Inflammatory macrophage treated with lipopolysaccharide for 1 hour (primary cell): ENCODE measurements around the gene SMIM20.
"Not testable (repeated sequence)": the region's sequence is repeated elsewhere in the genome, so short reads cannot be mapped to it uniquely, and the experiment has no call there.

ENCODE experiments used
- DNase-seq, 2 donors: peaks; one replicate each; pipeline ENCODE4 v3.0.0-alpha.2; 2020 to 2022

Gene SMIM20

DNA sequence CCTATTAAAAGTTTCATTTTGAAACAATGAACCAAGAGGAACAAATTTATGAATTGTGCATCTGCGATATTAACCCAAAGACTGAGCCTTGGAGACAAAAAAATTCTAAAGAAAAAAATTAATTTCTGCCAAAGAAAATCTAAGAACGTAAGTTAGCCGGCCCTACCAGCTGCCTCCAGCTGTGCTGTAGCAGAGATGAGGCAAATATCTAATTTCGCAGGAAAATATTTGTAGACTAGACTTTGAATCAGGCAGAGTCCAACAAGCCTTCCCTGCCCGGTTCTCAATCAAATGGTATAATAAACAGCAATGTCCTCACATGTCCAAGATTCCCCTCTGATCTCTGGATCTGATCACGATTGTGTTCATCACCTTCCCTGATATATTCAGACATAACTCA is 21.2 kb upstream of the SMIM20 start:
- DNase-seq = no peak

DNA sequence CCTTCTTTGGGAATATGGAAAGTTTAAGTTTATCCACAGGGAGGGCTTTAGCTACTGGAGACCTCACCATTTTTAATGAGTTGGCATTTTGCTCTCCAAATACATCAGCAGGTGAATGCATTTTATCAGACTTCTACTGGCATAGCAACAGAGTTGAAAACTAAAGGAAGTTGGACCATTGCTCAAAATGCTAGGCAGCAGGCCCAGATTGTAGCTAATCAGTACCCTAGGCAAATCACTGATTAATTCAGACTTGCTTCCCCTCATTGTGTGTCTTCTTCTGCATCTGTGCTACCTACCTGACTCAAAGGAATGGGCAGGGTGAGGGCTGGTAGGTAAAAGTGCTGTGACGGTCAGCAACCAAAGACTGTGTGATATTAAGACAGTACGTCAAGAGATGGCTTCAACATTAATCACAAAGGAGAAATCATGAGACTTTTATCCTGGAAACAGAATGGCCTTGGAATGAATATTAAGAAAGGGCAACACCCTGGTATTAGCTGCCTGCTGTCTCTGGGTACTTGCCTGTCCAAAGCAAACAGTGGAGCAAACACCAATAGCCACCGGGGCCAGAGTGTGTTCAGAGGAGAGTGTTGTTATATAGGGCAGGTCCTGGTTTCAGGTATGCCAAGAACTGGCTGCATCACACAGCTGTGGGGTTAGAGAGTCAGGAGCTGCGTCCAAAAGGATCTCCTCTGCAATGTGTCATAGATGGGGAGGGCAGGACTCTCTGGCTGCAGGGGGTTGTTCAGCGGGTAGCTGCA is 17.1 kb upstream of the SMIM20 start:
- no peak for DNase-seq

DNA sequence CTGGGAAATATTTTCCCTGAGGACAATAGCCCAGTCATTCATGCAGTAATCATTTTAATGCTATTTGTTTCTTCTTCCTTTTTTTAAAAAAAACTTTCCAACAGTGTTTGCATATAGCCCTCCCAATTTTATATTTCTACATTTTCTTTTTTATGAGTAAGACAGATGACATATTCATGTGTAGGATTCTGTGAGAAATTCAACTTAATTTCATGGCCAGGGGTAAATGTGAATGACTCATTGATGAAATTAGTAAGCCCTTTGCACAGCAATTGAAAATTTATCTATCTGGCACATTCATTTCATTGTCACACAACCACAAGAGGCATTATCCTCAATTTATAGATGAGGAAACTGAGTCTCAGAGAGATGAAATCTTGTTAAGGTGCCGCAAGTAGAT is 13.7 kb upstream of the SMIM20 start:
- DNase-seq = no peak

DNA sequence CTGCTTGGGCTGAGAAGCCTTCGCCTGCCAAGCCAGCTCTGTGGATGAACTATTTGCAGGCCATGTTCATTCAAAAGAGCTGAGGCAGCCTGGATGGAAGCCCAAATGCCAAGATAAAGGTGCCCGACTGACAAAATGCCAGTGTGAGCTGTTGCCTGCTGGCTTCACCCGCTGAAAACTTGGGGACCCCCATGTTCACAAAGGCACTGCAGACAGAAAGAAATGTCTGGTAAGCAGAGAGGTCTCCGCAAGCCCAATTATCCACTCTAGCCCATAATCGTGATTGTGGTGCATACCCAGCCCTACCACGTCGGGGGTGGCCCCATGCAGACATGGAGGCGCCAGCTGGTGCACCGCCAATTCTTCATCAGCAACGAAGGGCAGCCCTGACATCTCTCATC is 13.0 kb upstream of the SMIM20 start:
- no peak for DNase-seq

DNA sequence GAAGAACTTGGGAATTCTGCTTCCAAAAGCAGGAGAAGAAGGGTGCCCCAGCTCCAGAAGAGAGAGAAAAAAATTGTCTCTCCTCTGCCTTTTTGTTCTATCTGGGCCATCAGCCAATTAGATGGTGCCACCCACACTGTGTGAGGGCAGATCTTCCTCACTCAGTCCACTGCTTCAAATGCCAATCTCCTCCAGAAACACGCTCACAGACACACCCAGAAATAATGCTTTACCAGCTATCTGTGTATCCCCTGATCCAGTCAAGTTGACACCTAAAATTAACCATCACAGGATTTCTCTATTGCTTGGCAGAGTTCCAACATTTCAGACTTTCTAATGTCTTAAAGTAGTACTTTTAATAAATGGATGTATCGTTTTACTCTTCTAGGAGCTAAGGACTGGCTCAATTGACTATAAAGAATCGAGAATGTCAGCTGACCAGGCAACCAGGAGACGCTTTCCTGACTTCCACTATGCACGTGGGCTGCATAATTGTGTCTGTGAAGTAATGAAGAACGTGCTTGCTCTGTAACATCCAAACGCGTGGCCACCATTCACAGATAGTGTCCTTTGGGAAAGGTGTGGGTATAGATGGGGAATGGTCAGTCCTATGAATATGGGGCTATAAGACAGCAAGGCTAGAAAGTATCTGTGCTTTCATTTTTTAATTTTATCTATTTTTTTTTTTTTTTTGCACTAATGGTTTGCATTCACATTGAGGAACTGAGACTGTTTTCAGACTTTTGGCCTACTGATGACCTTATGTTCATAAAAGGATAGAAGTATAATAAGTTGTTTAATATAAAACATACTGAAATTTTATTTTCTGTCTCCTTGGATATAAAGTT is 9.9 kb upstream of the SMIM20 start:
- no peak for DNase-seq

DNA sequence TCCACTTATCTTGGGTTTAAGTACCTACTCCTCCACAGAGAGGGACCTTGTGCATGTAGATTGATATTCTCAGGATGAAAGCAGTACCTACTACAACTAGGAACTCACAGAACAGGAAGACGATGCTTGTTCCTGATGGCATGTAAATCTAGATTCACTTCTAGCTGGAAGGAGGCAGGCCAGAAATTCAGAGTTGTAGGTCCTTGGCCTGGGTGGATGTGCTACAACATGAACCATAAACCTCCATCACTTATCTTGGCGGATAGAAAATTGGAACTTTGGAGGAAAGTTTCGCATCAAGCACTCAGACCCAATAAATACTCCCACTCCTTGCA is 9.3 kb upstream of the SMIM20 start:
- DNase-seq = no peak

DNA sequence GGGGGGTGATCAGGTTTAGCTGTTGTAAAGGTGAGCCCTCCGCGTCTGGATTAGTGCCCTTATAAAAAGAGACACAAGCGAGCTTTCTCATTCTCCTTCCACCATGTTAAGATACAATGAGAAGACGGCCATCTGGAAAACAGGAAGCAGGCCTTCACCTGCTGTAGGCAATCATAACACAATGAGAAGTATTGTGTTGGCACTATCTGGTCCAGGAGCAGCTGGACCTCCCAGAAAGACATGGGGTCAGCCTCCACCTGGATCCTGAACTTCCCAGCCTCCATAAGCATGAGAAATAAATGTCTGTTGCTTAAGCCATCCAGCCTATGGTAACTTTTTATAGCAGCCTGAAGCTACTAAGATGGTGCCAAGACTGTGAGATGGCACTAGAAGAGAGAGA is 8.6 kb upstream of the SMIM20 start:
- DNase-seq = no peak

DNA sequence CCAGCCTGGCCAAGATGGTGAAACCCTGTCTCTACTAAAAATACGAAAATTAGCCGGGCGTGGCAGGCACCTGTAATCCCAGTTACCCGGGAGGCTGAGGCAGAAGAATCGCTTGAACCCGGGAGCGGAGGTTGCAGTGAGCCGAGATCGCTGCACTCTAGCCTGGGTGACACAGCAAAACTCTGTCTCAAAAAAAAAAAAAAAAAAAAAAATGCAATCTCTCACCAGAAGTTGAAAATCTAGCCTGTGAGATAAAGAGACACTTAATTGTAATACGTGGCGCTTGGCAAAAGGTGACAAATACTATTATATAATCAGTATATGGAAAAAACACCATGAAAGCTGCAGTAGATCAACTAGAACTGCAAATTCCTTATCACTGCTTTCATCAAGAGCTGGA is 7.9 kb upstream of the SMIM20 start:
- not testable (repeated sequence) for DNase-seq

DNA sequence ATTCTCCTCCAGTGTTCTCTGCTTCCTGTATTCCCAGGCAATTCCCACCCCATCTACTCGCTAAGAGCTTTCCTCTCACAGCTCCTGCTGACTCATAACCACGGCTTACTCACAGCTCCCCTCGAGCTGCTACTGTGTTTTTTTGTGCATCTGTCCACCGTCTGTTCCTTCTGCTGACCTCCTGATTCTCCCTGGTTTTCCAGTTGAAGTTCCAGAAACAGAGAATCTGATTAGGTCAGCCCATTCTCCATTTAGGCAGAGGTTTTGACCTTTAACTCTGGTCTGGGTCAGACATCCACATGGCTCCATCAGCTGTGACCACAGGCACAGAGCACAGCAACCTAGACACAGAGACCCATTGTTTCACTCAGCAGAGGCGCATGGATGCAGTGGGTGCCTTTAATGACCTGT is 5.5 kb upstream of the SMIM20 start:
- DNase-seq = peak; percentile 21 to 36

DNA sequence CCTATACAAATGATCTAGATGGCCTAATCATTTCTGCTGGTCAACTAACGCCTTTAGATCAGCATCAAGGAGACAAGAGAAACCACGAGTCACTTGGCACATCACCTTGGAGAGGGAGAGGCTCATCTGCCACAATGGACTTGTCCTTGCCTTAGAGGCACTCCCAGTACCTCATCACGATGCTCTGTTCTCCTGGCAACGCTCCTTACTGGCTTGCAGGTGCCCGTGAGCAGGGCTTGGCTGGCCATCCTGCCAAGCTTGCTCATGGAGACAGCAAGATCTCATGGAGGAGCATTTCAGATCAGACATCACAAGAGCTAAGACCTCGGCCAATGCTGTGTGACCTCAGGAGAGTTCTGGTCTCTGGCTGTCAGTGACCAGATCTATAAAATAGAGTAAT is 2.7 kb upstream of the SMIM20 start:
- no peak for DNase-seq

DNA sequence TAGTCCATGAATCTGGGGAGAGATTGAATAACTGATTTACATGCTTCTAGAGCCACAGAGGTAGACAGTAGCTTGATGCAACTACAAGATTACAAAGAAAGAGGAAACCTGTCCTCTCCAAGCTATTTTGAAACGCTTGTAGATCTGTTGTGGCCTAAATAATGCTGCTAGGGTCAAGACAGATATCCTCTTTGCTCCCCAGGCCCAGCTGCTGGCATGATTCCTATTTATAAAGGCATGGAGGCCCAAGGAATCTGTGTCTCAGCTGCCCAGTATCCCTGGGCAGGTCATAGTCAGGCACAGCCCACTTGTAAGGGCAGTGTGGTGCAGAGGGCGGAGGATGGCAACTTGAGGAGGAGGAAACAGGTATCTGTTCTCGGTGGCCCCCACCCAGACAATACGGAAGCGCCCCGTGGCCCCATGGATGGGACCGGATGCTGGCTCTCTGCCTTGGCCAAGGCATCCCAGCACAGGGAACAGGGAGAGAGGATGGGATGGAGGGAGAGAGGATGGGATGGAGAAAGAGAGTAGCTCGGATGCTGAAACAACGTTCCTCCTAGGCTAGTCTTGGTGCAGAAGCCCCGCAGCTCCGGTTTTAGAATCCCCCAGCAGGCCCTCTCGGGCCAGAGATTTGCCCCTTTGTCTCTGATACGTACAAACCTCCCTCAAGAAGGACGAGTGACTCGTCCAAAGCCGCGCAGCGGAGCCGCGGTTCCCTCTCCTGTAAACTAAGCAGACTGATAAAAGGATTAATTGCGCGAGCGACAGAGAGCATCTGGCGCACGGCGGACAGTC is 767 bp upstream of the SMIM20 start:
- no peak for DNase-seq

DNA sequence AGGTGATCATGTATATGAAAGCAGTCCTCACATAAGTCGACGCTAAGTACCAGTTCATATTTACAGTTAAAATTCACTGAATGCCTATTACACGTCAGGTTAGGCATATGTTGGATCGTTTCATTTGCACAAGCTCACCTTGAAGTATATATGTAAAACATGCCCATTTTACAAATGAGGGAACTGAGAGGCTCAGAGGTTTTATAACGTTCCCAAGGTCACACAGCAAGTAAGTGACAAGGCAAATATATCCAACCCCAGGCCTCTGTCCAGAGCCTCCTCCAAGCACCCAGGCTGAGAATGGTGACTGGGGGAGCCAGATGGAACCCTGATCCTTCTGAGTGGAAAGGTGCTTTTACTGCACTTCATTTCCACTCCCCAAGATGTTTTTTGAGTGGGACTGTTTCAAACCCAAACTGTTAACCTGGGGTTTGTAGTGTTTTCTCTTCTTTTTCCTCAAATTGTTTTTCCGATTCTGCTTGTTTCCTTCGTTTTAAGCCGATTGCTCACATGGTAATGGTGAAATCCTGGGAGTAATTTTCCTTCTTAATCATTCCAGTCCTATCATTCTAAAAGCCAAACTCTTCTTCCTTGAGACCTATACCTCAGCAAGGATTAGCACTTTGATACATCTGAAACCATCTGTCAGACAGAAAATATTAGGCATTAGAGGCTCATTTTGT is 791 bp downstream of the SMIM20 start:
- no peak for DNase-seq

DNA sequence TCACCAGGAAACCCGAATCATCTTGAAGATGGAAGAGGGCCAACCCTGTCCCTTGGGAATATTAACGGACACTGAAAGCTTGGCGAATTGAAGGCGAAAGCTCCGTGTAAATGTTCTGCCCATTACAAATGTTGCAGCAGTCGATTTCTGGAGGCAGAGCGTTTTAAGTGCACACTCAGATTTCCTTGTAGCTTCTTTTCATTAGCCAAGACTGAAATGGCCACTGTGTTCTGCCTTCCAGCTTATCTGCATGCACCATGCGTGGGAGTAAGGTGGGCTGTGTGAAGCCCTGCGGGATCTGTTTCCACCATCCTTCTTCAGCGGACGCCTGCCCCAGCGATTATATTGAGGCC is 1.3 kb downstream of the SMIM20 start:
- no peak for DNase-seq

DNA sequence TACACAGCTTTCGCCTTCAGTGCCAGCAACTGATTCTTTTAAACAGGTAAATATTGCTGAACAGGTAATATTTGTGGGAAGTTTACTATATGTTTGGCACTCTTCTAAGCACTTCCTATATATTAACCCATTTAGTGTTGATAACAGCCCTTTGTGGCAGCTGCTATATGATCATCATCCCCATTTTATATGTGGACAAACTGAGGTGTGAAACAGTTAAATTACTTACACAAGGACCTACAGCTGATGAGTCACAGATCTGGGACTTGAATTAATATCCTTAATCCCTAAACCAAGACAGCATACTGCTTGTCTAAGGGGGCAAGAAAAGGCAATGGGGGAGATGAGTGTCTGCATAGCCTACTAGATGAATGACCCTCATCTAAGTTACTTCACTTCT is 2.9 kb downstream of the SMIM20 start:
- DNase-seq = no peak

DNA sequence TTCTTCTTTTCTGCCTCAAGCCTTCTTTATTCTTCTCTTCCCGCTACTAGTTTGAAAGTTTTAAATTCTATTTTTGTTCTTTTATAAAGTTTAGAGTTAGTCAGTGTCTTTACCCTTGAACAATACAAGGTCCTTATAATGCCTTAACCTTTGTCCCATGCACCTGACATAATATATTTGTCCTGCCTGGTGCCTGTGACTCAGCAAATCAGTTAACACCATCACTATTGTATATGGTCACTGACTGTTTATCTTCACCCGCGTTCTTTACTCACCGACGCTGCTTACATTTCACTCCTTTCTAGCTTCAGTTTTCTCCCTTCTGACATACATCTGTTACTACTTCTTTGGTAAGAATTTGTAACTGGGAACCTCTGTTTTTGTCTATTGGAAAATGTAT is 5.7 kb downstream of the SMIM20 start:
- no peak for DNase-seq

DNA sequence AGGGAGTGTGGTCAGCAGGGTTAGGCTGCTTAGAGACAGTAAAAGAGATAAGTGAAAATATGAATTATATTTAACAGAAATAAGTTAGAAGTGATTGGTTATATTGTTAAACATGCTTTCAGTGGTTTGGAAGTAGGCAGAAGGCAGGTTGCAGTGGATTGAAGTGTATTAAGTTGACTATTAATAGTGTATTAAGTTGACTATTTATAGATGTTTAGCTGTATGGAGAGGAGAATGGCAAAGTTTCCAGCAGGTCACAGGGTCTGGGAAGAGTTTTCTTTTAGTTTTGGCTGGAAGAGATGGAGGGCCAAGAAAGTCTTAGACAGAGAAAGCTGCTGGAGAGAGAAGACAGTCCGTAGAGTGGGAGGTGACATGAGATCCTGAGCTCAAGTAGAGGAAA is 7.9 kb downstream of the SMIM20 start:
- DNase-seq = no peak

DNA sequence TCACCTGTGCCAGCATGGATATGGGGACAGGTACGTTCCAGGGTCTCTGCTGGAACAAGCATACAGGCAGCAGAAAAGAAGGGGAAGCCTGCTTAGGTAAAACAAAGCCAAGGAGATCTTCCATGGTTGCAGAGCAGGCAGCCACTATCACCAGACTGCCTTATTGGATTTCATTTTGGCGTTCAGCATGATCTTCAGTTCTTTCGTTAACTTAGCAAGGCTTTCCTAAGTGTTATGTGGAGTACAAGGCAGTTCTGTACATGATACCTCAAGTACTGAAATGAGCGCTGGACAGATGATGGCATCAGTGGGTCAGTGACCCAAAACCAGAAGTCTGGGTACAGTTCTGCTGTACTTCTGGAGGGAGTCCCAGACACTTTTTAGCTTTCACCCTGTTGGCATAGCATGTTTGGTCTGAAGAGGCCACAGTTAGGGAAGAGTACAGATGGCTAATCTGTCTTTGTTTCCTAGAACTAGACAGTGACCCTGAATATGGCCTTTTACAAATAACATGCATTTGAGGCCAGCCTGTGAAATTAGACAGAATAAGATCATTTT is 8.9 kb downstream of the SMIM20 start:
- DNase-seq = no peak

DNA sequence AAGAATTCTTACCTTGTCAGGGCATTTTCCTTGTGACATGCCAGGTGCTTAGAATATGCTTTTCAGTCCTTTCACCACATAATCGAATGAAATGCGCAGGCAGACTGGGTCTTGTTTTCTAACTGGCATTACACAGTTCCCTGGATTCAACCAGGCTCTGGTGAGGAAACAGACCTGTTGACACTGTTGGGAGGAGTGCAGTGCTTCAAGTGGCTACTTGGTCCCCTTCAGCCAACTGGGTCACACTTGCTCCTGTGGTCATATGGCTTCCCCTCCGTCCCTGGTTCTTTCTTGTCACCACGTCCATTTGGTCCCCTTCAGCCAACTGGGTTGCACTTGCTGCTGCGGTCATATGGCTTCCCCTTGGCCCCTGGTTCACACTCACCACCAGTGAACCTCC is 9.7 kb downstream of the SMIM20 start:
- DNase-seq = no peak

DNA sequence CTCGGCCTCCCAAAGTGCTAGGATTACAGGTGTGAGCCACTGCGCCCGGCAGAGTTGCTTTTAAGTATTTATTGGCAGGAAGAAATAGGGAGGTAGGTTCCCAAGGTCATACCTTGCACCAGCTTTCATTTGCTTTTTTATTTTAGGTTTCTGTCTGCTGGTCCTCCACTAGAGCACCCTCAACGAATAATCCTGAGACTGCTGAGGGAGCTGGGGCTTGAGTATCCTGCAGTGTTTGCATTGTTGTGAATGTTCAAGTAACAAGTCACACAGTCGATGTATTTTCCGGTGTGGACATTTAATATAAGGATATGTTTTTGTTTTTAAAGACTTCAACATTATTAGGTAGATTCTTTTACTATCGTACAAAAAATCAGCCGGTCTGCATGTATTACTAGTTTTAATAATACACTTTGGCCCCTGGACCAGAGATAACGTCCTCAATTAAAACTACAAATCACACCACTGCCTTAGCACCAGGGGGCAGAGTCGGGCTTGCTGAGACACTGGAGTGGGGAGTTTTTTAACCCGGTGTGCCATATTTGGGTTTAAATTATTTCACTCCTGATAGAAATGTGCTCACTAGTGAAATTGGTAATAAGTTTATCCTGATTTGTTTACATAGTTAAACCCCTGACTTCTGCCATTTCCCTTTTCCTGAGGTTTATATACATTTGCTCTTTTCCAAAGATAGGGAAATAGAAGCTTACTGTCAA is 11.6 kb downstream of the SMIM20 start:
- DNase-seq = peak; percentile 44 to 68

DNA sequence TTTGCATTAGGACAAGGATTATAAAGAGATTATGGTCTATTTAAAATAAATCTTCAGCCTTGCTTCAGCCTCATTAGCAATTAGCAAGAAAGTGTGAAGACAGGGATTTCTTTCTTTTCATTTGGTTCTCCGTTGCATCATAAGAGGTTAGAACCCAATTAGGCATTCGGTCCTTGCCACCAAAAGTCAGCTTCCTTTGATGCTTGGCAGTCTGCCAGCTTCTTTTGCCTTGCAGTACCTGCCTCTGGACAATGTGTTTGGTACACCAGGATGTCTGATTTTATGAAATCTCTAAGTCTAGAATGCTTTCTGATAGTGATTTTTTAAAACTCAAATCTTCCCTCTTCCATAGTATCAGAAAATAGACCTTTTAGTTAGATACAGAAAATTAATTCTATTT is 12.4 kb downstream of the SMIM20 start:
- no peak for DNase-seq

DNA sequence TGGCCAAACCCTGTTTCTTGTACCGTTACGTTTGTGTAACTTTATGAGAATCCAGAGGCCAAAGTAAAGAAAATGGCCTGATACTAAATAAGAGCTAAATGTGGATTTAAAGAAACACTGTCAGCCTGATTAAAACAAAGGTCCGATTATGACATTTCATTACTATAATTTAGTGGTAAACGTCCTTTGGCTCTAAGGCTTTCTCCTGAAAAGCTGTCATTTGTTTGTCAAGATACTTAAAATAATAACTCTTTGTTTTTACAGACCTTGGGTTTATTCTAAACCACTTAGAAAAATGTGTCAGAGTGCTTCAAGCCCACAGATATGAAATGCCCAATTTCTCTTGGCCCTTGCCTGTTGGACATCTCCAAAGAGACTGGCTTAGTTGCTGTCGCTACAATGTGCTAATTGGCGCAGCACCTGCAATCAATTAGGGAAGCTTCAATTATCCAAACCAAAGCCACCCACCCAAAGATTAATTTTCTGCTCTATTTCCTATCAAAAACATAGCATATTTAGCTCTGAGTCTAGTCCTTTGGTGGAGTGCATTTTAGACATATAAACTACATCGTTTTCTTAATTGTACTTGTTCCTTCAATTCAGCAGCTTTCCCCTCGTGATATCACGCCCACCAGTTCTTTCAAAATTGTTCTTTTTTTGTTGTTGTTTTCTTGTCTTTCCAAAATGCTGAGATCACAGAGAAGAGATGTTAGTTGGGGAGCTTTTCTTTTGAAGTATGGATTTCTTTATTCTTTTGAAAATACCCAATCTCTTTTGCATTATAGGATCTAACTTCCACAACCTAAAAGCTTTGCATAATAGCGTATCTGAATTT is 13.6 kb downstream of the SMIM20 start:
- peak; percentile 39 to 40 for DNase-seq
